MV-4-11 (cell line): ENCODE measurements around the gene ATG14.
A peak's percentile ranks its signal among the peaks of the same experiment; 100 is the strongest.
"Not testable (repeated sequence)": the region's sequence is repeated elsewhere in the genome, so short reads cannot be mapped to it uniquely, and the experiment has no call there.

Source experiments
- DNase-seq: peaks from one replicate; lab custom pipeline; 2025; lab: John Stamatoyannopoulos, UW

ATG14 gene

GRCh38 chr14:55351111-55351510 is 60.5 kb downstream of the ATG14 start:
- no peak for DNase-seq

GRCh38 chr14:55350461-55350860 is 61.2 kb downstream of the ATG14 start:
- no peak for DNase-seq

DNA sequence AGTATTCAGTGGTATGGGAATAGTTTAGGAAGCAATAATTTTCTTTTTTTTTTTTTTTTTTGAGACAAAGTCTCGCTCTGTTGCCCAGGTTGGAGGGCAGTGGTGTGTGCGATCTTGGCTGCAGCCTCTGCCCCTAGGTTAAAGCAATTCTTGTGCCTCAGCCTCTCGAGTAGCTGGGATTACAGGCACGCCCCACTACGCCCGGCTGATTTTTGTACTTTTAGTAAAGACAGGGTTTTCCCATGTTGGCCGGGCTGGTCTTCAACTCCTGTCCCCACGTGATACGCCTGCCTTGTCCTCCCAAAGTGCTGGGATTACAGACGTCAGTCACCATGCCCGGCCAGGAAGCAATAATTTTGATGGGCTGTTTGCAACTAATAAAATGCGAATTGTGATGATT is 62.1 kb downstream of the ATG14 start:
- no peak for DNase-seq

DNA sequence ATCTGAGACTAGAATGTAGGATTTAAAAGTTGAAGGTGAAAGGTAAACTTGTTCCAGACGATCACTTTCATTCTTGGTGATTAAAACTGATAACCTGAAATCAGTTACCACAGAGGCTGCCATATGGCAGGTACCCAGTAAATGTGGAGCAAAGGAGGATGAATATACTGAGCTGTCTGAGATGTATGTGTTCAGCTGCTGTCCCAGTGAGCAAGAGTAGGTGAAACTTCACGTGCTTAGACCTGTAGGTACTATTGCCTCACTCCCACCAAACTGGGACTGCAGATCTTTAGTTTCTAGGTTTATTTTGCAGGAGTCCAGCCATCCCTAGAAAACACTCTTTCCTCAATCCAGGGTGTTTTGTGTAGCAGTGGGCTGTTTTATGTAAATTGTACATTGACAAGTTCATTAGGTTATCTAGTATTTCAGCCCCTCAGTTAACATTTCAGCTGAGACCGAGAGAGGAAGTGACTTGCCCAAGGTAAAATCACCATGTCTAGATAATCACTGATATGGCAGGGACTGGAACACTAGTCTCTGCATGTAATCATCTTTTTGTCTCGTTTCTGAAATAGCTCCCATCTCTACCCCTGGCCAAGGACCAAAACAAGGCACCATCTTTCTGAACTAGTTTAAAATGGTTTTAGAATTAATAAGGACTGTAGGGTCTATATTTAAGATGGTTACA is 62.7 kb downstream of the ATG14 start:
- DNase-seq: no peak

GRCh38 chr14:55347748-55348147 is 63.9 kb downstream of the ATG14 start:
- no peak for DNase-seq

- DNase-seq: no peak
These were observed 64.6 kb downstream of the ATG14 start for GRCh38 chr14:55347040-55347439.

GRCh38 chr14:55344582-55345163 is 67.0 kb downstream of the ATG14 start:
- not testable (repeated sequence) for DNase-seq

DNA sequence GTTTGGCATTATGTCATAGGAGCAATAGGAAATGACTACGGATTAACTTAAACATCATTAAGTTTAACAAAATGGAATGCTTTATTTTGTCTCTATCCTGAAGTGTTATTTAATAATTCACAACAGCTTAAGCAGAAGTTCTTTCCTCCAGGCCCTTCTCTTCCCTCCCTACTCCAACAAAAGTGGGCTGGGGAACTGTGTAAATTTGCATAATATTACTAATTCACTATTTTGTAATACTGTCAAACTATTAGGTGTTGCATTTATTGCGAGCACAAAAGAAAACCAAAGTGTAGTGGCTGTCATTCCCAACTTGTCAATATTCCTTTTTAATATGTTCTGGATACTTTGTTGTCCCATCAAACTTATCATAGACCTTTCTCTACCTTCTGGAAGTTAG is 69.8 kb downstream of the ATG14 start:
- no peak for DNase-seq

GRCh38 chr14:55340482-55340881 is 71.1 kb downstream of the ATG14 start:
- DNase-seq: no peak

DNA sequence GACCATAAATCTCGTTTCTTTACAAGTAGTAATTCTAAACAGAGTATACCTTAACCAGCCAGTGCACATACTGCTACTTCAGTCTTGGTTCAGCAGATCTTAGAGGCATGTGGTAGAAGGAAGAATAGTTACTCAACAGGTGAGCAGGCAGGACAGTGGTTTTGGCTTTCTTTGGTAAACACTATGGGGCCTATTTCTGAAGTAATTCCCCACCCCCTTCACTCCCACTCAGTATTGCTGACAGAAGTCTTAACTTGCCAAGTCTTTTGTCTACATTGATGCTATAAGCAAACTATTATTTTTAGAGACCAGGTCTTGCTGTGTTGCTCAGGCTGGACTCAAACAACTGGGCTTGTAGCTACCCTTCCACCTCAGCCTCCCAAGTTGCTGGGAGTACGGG is 71.9 kb downstream of the ATG14 start:
- DNase-seq: no peak

DNA sequence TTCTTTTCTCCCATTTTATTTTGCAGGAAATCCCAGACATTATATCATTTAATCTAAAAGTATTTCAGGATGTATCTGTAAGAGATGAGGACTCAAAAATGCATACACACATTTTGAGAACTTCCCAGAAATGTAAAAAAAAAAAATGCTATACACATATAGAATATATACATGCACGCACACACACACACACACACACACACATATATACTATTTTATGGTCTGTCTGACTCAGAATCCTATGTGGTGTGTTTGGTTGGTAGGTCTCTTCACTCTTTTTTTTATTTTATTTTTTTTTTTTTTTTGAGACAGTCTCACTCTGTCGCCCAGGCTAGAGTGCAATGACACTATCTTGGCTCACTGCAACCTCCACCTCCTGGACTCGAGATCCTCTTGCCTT is 74.9 kb downstream of the ATG14 start:
- DNase-seq: no peak

GRCh38 chr14:55336162-55336561 is 75.5 kb downstream of the ATG14 start:
- DNase-seq: no peak

GRCh38 chr14:55333711-55334485 is 77.7 kb downstream of the ATG14 start:
- DNase-seq: no peak

GRCh38 chr14:55332654-55333570 is 78.7 kb downstream of the ATG14 start:
- DNase-seq: no peak

DNA sequence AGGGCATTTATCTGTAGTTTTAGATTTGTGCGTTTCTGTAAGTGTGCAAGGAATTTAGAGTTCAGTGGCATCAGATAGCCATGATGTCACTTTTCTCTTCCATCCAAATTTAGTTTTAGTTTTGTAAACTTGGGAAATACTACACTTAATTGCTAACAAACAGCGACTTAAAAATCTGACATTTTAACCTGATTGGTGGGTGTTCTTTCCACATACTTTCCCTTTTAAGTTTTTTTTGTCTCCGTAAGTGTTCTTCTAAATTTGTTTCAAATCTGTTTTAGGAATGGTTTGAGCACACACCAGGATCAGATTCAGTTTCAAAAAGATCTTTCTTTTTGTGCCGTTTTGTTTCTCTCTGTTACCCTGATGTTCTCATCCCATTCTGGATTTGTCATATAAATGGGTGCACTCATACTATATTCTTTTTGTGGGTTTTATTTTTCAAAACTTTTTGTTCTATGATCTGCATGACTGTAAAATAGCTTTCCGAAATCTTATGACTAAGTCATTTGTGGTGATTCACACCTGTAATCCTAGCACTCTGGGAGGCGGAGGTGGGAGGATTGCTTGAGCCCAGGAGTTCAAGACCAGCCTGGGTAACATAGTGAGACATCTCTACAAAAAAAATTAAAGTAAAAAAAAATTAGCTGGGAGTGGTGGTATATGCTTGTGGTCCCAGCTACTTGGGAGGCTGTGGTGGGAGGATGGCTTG is 81.5 kb downstream of the ATG14 start:
- no peak for DNase-seq

GRCh38 chr14:55328317-55328716 is 83.3 kb downstream of the ATG14 start:
- no peak for DNase-seq

DNA sequence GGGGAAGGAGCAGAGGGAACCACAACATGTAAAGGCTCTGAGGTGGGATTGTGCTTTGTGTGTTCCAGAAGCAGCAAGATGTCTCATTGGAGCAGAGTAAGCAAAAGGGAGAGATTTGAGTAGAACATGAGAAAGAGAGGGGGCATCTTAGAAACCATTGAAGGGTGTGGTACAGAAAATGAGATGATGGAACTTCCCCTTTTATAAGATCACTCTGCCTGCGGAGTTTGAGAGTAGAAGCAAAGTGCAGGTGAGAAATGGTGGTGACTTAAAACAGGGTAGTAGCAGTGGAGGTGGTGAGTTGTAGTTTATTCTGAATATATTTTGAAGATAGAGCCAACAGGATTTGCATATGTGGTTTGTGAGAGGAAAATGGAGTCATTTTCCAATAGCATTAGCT is 84.5 kb downstream of the ATG14 start:
- DNase-seq: peak; percentile 31

- DNase-seq: no peak
These were observed 86.8 kb downstream of the ATG14 start for GRCh38 chr14:55324812-55325211.

GRCh38 chr14:55323910-55324309 is 87.7 kb downstream of the ATG14 start:
- no peak for DNase-seq

- DNase-seq: no peak
These were observed 92.9 kb downstream of the ATG14 start for GRCh38 chr14:55318694-55319093.

DNA sequence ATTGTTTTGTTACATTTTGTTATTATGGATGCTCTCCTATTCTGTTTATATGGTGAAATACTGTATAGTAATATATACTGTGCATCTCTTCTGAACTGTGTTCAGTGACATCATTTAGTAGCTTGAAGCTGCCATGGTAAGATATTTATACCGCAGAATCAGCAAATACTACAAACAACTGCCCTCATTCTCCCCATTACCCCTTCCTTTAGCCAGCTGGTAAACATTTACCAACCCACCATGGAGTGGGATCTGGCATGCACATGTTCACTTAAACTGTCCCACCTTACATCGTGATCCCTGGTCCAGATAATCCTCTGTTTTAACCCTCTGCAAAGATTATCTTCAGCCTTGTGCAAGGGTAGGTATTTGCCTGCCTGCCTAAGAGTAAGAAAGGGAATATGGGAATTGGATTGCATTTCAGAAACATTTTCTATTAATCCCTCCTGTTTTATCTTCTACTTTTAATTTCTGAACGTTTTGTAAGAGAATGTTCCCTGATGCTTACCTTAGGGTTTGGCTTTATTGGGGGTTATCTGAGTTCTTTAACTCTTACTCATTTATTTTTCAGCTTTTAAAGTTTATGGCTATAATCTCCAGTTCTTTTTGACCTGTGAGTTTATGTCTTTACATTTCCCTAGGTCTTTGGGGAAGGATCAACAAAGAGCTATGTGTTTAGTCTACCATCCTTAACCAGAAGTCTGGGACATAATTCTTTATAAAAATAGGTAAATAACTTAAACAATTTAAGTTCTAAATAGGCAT is 93.9 kb downstream of the ATG14 start:
- no peak for DNase-seq
